Measurements from ENCODE around the gene TAC3.

Gene TAC3

GRCh38 chr12:56995201-56995929 lies 21.0 kb downstream of the TAC3 start:
- no peak for TF ChIP-seq CTCF (IDR thresholded peaks at IDR 0.05)
- DNase-seq (ENCODE audit: low spot score), result peak; percentile 65
- Histone ChIP-seq H3K4me3 (no peak overlapping the region), H3K27ac (no peak overlapping the region)

GRCh38 chr12:56994231-56994746 lies 22.0 kb downstream of the TAC3 start:
- no peak overlapping the region for H3K4me3 ChIP-seq
- no peak for TF ChIP-seq CTCF (IDR thresholded peaks at IDR 0.05)
- peak; percentile 62 for DNase-seq (ENCODE audit: low spot score)
- no peak overlapping the region for H3K27ac ChIP-seq

- peak; percentile 38 for DNase-seq (ENCODE audit: low spot score)
- H3K27ac ChIP-seq, result no peak overlapping the region
- no peak overlapping the region for H3K4me3 ChIP-seq
- no peak for TF ChIP-seq CTCF (IDR thresholded peaks at IDR 0.05)
These were observed 23.0 kb downstream of the TAC3 start for GRCh38 chr12:56993346-56993745.

GRCh38 chr12:56991319-56992246 lies 24.7 kb downstream of the TAC3 start:
- DNase-seq (ENCODE audit: low spot score), result peak; percentile 68
- Histone ChIP-seq H3K27ac (peak overlapping the region in 1 of 2 donors; percentile 64), H3K4me3 (no peak overlapping the region)
- no peak for TF ChIP-seq CTCF (IDR thresholded peaks at IDR 0.05)

GRCh38 chr12:56990648-56991318 lies 25.5 kb downstream of the TAC3 start:
- peak; percentile 35 for DNase-seq (ENCODE audit: low spot score)
- Histone ChIP-seq H3K4me3 (no peak overlapping the region), H3K27ac (peak overlapping the region in 1 of 2 donors; percentile 64)
- TF ChIP-seq CTCF (IDR thresholded peaks at IDR 0.05), result no peak

GRCh38 chr12:56989861-56990610 lies 26.3 kb downstream of the TAC3 start:
- no peak for TF ChIP-seq CTCF (IDR thresholded peaks at IDR 0.05)
- DNase-seq (ENCODE audit: low spot score), result no peak
- Histone ChIP-seq H3K27ac (no peak overlapping the region), H3K4me3 (no peak overlapping the region)
